GM13976 (cell line): Measurements from ENCODE around the gene TMEM11.
A peak's percentile ranks its signal among the peaks of the same experiment; 100 is the strongest.

ENCODE experiments used
- DNase-seq: peaks from one replicate; pipeline ENCODE4 v3.0.0; 2012; ENCODE audit warnings: low spot score
- CTCF ChIP-seq: IDR thresholded peaks from 2 replicates; pipeline ENCODE4 v1.5.1; 2012; ENCODE audit warnings: borderline replicate concordance, mild to moderate bottlenecking; ENCODE audit not compliant: insufficient read depth; ENCODE audit errors: extremely low read depth, missing control alignments, control extremely low read depth
- in situ Hi-C: fragments of 300-500 bp; cut with MboI; formaldehyde crosslinking; loops from one replicate; pipeline ENCODE4 v1.12.0; 2022; ENCODE audit warnings: low sequenced_read_pairs, mixed read lengths, inconsistent platforms; ENCODE audit not compliant: unreplicated experiment

TMEM11 gene

GRCh38 chr17:21252796-21253645, 39.1 kb upstream of the TMEM11 start, which contains the start of gene NATD1:
Gene NATD1 (minus strand): TSS chr17:21253410. CDS start chr17:21253264, 146 bp downstream.
- in situ Hi-C loops, result no loop called here
- DNase-seq, result peak; percentile 94
- no peak for TF ChIP-seq CTCF

- TF ChIP-seq CTCF, result no peak
- in situ Hi-C loops, result no loop called here
- no peak for DNase-seq
Observed at GRCh38 chr17:21252289-21252795, 38.4 kb upstream of the TMEM11 start.

- no peak for DNase-seq
- in situ Hi-C loops, result no loop called here
- no peak for TF ChIP-seq CTCF
Observed at GRCh38 chr17:21251337-21252010, 37.5 kb upstream of the TMEM11 start.

GRCh38 chr17:21250854-21251253, 36.9 kb upstream of the TMEM11 start:
- in situ Hi-C loops, result no loop called here
- DNase-seq, result no peak
- TF ChIP-seq CTCF, result no peak

GRCh38 chr17:21249920-21250703, 36.2 kb upstream of the TMEM11 start:
- TF ChIP-seq CTCF, result no peak
- no peak for DNase-seq
- in situ Hi-C loops, result loop anchor here (10.0 kb wide), 1 partner anchor 65 kb away; no protein-coding TSS in a partner anchor

- no peak for DNase-seq
- in situ Hi-C loops, result loop anchor here (10.0 kb wide), 1 partner anchor 64 kb away; no protein-coding TSS in a partner anchor
Observed at GRCh38 chr17:21249086-21249795, 35.3 kb upstream of the TMEM11 start.

More at GRCh38 chr17:21249086-21249795, 35.3 kb upstream of the TMEM11 start:
- TF ChIP-seq CTCF, result no peak
